Measurements from ENCODE around the gene REN.

The REN gene

GRCh38 chr1:204107892-204108291, 58.2 kb downstream of the REN start:
- DNase-seq (ENCODE audit: low spot score), result no peak

GRCh38 chr1:204106825-204107224, 59.3 kb downstream of the REN start:
- DNase-seq (ENCODE audit: low spot score), result no peak

GRCh38 chr1:204105131-204105515, 61.0 kb downstream of the REN start:
- DNase-seq (ENCODE audit: low spot score), result no peak

All from AG08396 (cell line).